Endodermal cell (in vitro differentiated cells): ENCODE results near the gene LSAMP. TPM values are rescaled to one million over a fixed set of nuclear protein-coding genes. Genes with fewer than 3 reads are reported as not detected.

Experiments used
- DNase-seq: peaks from one replicate; pipeline ENCODE4 v3.0.0-alpha.2; 2017
- H3K27ac ChIP-seq: 2 replicates; pipeline ENCODE4 v1.5.1; 2013; ENCODE audit warnings: mild to moderate bottlenecking, low read depth, low read length, moderate library complexity
- H3K27me3 ChIP-seq: 2 replicates; pipeline ENCODE4 v1.6.1; 2013; ENCODE audit warnings: mild to moderate bottlenecking, low read length, moderate library complexity; ENCODE audit not compliant: insufficient read depth, control insufficient read depth, poor library complexity, severe bottlenecking
- H3K36me3 ChIP-seq: 2 replicates; pipeline ENCODE4 v1.7.0; 2013; ENCODE audit warnings: mild to moderate bottlenecking, low read length, moderate library complexity; ENCODE audit not compliant: control insufficient read depth, insufficient read depth
- H3K4me1 ChIP-seq: one replicate; pipeline ENCODE4 v1.7.0; 2013; ENCODE audit warnings: low read length; ENCODE audit not compliant: control insufficient read depth, insufficient read depth
- H3K4me3 ChIP-seq: 2 replicates; pipeline ENCODE4 v1.5.1; 2013; ENCODE audit warnings: mild to moderate bottlenecking, low read length, moderate library complexity
- H3K9ac ChIP-seq: 2 replicates; pipeline ENCODE4 v1.6.1; 2013; ENCODE audit warnings: mild to moderate bottlenecking, low read length, moderate library complexity; ENCODE audit not compliant: poor library complexity, severe bottlenecking; ENCODE audit errors: extremely low read depth
- H3K9me3 ChIP-seq: 2 replicates; pipeline ENCODE4 v1.6.1; 2013; ENCODE audit warnings: mild to moderate bottlenecking, low read length, moderate library complexity; ENCODE audit not compliant: control insufficient read depth
- H3K27ac Mint-ChIP-seq: 2 replicates; pipeline ENCODE4 v1.8.0; 2020; ENCODE audit warnings: mixed read lengths
- H3K27me3 Mint-ChIP-seq: 2 replicates; pipeline ENCODE4 v1.8.0; 2021; ENCODE audit warnings: mild to moderate bottlenecking, mixed read lengths; ENCODE audit not compliant: insufficient read depth
- H3K36me3 Mint-ChIP-seq: 2 replicates; pipeline ENCODE4 v1.8.0; 2020; ENCODE audit warnings: low read depth, mixed read lengths
- H3K4me1 Mint-ChIP-seq: 2 replicates; pipeline ENCODE4 v1.8.0; 2020; ENCODE audit warnings: mixed read lengths
- H3K4me3 Mint-ChIP-seq: 2 replicates; pipeline ENCODE4 v1.8.0; 2020; ENCODE audit warnings: mild to moderate bottlenecking, moderate library complexity, mixed read lengths
- H3K9me3 Mint-ChIP-seq: 2 replicates; pipeline ENCODE4 v1.8.0; 2020; ENCODE audit warnings: mild to moderate bottlenecking, mixed read lengths
- WGBS, 2 experiments: methylation state at CpG; one replicate each; pipeline versions ENCODE4 v1.1.5 to v1.1.7; 2013; ENCODE audit warnings: missing lambda C conversion rate in 2 of 2, mixed read lengths in 1 of 2; ENCODE audit not compliant: insufficient coverage in 1 of 2, insufficient read length in 1 of 2; 5-methylcytosine and 5-hydroxymethylcytosine counted together
- total RNA-seq, 2 donors: library from RNA; stranded (reverse); fragmentation: NEBNext Ultra II Directional in 1 of 2; extraction: Animal tissue kit (Norgen Biotek cat#: 25700) in 1 of 2; gene quantifications; 2 replicates in 1 of 2; 3 replicates in 1 of 2; pipeline ENCODE4 v1.2.1, GENCODE V29; 2021
- TF ChIP-seq, protein P1 (sequence below): fragments of 200-600 bp; sonication (generic); conservative IDR thresholded peaks from 2 replicates; pipeline ENCODE4 v1.5.0; 2021; ENCODE audit warnings: antibody characterized with exemption, mild to moderate bottlenecking

The LSAMP gene
- total RNA-seq, 2 donors from 2014 or later: 4.4 to 10.2 TPM

DNA sequence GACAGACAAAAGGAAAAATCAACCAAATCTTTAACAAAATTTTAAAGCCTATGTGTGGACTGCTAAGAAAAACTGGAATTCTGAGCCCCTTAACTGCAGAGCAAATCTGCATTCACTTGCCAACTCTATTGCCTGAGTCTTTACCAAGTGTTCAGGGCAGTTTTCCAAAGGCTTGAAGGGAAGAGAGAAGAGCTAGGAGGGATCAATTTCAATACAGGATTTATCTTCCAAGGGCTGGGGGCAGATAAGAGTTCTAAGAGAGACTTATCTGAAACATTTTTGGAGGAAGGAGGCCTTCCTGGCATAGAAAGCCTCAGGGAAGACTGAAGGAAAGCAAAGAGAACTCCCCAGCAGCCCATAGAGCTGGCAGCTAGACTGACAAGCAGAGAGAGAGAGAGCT lies 31.4 kb upstream of the LSAMP start:
- TF ChIP-seq, protein P1, sequence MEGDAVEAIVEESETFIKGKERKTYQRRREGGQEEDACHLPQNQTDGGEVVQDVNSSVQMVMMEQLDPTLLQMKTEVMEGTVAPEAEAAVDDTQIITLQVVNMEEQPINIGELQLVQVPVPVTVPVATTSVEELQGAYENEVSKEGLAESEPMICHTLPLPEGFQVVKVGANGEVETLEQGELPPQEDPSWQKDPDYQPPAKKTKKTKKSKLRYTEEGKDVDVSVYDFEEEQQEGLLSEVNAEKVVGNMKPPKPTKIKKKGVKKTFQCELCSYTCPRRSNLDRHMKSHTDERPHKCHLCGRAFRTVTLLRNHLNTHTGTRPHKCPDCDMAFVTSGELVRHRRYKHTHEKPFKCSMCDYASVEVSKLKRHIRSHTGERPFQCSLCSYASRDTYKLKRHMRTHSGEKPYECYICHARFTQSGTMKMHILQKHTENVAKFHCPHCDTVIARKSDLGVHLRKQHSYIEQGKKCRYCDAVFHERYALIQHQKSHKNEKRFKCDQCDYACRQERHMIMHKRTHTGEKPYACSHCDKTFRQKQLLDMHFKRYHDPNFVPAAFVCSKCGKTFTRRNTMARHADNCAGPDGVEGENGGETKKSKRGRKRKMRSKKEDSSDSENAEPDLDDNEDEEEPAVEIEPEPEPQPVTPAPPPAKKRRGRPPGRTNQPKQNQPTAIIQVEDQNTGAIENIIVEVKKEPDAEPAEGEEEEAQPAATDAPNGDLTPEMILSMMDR: no peak
- Histone ChIP-seq H3K9ac (no peak overlapping the region), H3K9me3 (peaks cover 33% of the 10 kb centered on the region), H3K27ac (no peak overlapping the region), H3K4me3 (no peak overlapping the region), H3K36me3 (no peaks in the 10 kb centered on the region), H3K4me1 (peaks cover 3% of the 10 kb centered on the region), H3K27me3 (no peaks in the 10 kb centered on the region)
- Mint-ChIP-seq H3K27me3 (peaks cover 2% of the 10 kb centered on the region), H3K4me1 (peaks cover 6% of the 10 kb centered on the region), H3K36me3 (peaks cover 2% of the 10 kb centered on the region), H3K4me3 (no peak overlapping the region), H3K27ac (no peak overlapping the region), H3K9me3 (peaks cover 33% of the 10 kb centered on the region)
- no peak for DNase-seq

DNA sequence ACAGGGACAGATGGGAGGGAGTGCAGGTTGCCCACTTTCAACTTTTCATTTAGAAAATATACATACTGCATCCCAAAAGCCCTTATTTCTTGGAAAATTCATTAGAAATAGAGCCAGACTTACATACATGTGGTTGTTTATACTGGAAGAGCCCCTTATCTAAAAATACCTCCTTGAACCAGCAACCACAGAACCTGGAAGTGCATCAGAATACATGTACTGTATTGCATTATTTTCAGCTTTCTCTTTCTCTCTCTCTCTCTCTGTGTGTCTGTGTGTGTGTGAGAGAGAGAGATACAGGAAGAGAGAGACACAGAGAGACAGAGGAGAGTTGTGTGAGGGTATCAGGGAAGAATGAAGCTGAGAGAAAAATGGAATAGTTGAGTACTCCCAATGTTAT lies 29.5 kb upstream of the LSAMP start:
- Histone ChIP-seq H3K4me1 (peaks cover 3% of the 10 kb centered on the region), H3K36me3 (no peaks in the 10 kb centered on the region), H3K9me3 (peaks cover 23% of the 10 kb centered on the region), H3K27me3 (no peaks in the 10 kb centered on the region), H3K4me3 (no peak overlapping the region), H3K9ac (no peak overlapping the region), H3K27ac (no peak overlapping the region)
- peaks cover 6% of the 10 kb centered on the region for H3K4me1 Mint-ChIP-seq
- H3K27me3 Mint-ChIP-seq: peaks cover 2% of the 10 kb centered on the region
- no peak overlapping the region for H3K27ac Mint-ChIP-seq
- TF ChIP-seq, protein P1: no peak
- H3K36me3 Mint-ChIP-seq: peaks cover 2% of the 10 kb centered on the region
- DNase-seq: no peak
- H3K9me3 Mint-ChIP-seq: peaks cover 24% of the 10 kb centered on the region
- no peak overlapping the region for H3K4me3 Mint-ChIP-seq

DNA sequence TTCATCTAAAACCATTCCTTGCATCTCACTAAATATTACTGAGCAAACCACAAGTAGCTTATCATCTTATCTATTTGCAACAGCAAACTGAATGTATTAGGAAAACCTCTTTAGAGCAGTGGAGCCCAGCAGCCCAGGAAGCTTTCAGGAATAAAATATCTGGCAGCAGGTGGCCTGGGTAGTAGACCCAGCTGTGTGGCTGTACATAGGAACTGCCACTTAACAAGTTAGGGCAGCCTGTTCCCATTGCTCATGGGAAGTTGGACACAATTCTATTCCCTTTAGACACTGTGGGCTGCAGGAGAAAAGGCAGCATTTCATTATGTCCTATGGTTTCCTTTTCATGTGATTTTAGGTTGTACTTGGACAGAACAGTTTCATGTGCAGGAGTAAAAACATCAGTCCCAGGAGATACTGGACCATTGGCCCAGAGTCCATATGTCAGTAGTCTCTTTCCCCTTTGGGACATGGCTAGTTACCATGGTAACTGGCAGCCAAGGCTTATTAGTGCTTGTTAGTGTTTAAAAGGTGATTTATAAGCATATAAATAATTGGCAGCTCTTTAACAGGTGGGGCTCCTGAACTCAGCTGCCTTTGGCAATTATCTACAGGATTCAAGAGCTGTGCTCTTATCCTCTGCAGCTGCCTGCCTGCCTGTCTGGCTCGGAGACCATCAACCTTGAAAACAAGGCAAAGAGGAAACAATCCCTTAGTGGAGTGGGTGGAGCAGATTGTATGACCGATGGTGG lies 28.9 kb upstream of the LSAMP start:
- peaks cover 17% of the 10 kb centered on the region for H3K9me3 ChIP-seq
- no peaks in the 10 kb centered on the region for H3K36me3 ChIP-seq
- H3K27me3 Mint-ChIP-seq: peaks cover 2% of the 10 kb centered on the region
- H3K4me1 ChIP-seq: peaks cover 3% of the 10 kb centered on the region
- 67 to 85% methylated on average over 1 to 2 of the region's 2 CpGs for WGBS, 2 experiments
- peaks cover 18% of the 10 kb centered on the region for H3K9me3 Mint-ChIP-seq
- TF ChIP-seq, protein P1: no peak
- no peak overlapping the region for H3K4me3 Mint-ChIP-seq
- H3K27ac Mint-ChIP-seq: no peak overlapping the region
- H3K9ac ChIP-seq: no peak overlapping the region
- DNase-seq: peak; percentile 43
- no peaks in the 10 kb centered on the region for H3K27me3 ChIP-seq
- H3K4me3 ChIP-seq: no peak overlapping the region
- H3K27ac ChIP-seq: no peak overlapping the region
- peaks cover 6% of the 10 kb centered on the region for H3K4me1 Mint-ChIP-seq
- no peaks in the 10 kb centered on the region for H3K36me3 Mint-ChIP-seq
